ENCODE measurements around the gene DENND1B.

The DENND1B gene, protein sequence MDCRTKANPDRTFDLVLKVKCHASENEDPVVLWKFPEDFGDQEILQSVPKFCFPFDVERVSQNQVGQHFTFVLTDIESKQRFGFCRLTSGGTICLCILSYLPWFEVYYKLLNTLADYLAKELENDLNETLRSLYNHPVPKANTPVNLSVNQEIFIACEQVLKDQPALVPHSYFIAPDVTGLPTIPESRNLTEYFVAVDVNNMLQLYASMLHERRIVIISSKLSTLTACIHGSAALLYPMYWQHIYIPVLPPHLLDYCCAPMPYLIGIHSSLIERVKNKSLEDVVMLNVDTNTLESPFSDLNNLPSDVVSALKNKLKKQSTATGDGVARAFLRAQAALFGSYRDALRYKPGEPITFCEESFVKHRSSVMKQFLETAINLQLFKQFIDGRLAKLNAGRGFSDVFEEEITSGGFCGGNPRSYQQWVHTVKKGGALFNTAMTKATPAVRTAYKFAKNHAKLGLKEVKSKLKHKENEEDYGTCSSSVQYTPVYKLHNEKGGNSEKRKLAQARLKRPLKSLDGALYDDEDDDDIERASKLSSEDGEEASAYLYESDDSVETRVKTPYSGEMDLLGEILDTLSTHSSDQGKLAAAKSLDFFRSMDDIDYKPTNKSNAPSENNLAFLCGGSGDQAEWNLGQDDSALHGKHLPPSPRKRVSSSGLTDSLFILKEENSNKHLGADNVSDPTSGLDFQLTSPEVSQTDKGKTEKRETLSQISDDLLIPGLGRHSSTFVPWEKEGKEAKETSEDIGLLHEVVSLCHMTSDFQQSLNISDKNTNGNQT

DNA sequence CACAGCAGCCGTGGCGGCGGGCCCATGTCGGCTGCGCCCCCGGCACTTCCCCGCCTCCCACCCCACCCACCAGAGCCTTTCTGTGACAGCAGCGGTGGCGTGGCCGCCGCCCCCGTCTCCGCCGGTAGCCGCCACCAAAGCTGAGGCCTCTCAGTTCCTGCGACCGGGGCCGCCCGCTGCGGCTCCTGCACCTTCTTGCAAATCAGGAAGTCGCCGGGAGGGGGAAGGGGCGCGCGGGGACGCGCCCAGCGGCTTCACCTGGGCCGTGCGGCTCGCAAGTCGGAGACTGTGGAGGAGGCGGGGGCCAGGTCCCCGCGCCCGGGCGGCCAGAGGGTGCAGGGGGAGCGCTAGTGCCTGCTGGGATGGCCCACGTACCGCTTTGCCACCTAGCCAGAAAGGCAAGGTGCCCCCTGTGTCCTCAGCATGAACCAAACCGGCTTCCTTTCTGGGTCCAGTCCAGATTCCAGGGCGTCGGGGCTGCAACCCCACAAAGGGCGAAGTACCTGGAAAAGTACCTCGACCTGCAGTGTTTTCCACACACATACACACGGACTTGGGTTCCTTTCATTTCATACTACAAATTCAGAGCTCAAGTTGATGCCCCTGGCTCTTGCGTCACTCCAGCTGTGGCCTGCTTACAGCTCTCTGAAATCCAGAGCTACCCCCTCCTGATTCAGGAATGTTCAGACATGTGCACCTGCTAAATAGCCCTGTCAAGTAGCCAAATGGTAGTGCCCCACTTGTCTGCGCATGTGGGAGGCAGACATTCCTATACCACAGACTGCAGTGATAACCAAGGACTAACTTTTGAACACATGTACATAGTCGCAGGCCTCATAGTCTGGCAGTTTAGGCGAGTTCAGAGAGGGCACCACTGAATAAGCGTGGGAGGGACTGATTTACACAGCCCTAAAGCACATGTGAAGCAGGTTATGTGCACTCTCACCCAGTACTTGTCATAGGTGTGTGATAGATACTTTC, at the start of gene DENND1B:
Gene DENND1B, minus strand, starts transcription at position 199 of the 981 bp plus-strand sequence. CDS start 325 bp downstream, outside the sequence.
- Histone ChIP-seq H3K4me3 (ENCODE audit: low read depth, low read length) (peak within 1 kb of the TSS; percentile 68), H3K27ac (peak within 1 kb of the TSS; percentile 55), H3K36me3 (replicated peaks) (no peaks in the 10 kb centered on the region), H3K27me3 (replicated peaks) (no peaks in the 10 kb centered on the region)
- no peak for DNase-seq
- TF ChIP-seq, protein P1, sequence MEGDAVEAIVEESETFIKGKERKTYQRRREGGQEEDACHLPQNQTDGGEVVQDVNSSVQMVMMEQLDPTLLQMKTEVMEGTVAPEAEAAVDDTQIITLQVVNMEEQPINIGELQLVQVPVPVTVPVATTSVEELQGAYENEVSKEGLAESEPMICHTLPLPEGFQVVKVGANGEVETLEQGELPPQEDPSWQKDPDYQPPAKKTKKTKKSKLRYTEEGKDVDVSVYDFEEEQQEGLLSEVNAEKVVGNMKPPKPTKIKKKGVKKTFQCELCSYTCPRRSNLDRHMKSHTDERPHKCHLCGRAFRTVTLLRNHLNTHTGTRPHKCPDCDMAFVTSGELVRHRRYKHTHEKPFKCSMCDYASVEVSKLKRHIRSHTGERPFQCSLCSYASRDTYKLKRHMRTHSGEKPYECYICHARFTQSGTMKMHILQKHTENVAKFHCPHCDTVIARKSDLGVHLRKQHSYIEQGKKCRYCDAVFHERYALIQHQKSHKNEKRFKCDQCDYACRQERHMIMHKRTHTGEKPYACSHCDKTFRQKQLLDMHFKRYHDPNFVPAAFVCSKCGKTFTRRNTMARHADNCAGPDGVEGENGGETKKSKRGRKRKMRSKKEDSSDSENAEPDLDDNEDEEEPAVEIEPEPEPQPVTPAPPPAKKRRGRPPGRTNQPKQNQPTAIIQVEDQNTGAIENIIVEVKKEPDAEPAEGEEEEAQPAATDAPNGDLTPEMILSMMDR (IDR thresholded peaks at IDR 0.05; ENCODE audit: low read depth, low read length, missing control alignments) = no peak
- in situ Hi-C loops (cut with HindIII; ENCODE audit: low pct_ligation_motif_present, low sequenced_read_pairs) = no loop called here

DNA sequence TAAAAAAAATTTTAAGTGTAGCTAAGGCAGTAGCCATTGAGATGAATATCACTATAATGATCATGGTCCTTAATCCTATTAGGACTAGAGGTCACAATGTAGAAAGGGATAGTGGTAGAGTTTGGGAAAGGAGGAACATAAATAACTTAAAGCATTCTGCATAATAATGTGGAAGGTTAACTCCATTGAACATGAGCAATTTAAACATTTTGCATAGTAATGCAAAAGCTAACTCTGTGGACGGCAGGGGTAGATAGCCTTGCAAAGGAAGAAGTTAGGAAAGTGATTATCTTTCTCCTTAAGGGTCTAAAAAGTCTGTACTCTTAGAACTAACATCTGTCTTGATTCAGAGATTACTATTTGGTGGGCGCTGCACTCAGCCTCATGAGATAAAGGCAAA, 39.0 kb upstream of the DENND1B start:
- Histone ChIP-seq H3K27ac (no peak overlapping the region), H3K4me3 (ENCODE audit: low read depth, low read length) (no peak overlapping the region), H3K27me3 (replicated peaks) (no peaks in the 10 kb centered on the region), H3K36me3 (replicated peaks) (no peaks in the 10 kb centered on the region)
- TF ChIP-seq, protein P1 (IDR thresholded peaks at IDR 0.05; ENCODE audit: low read depth, low read length, missing control alignments) = no peak
- no peak for DNase-seq
- in situ Hi-C loops (cut with HindIII; ENCODE audit: low pct_ligation_motif_present, low sequenced_read_pairs) = no loop called here

DNA sequence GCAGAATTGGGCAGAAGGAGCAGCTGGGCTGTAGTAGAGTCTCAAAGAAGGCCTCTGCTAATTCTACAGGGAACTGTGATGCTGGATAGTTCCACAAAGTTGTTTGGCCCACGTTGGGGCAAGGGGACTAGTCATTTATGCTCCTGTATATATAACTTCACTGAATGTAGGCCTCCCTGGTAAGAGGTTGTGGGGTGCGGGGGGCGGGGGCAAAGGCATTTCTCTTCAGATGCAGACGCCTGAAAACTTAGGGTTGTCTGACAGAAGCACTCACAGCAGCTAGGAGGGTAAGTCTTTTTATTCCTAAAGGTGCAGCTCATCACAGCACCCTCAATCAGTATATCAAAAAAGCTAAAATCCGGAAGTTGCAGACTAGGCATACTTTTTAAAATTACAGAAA, 38.5 kb upstream of the DENND1B start:
- in situ Hi-C loops (cut with HindIII; ENCODE audit: low pct_ligation_motif_present, low sequenced_read_pairs) = no loop called here
- Histone ChIP-seq H3K27ac (no peak overlapping the region), H3K36me3 (replicated peaks) (no peaks in the 10 kb centered on the region), H3K27me3 (replicated peaks) (no peaks in the 10 kb centered on the region), H3K4me3 (ENCODE audit: low read depth, low read length) (no peak overlapping the region)
- DNase-seq = no peak
- TF ChIP-seq, protein P1 (IDR thresholded peaks at IDR 0.05; ENCODE audit: low read depth, low read length, missing control alignments) = no peak

DNA sequence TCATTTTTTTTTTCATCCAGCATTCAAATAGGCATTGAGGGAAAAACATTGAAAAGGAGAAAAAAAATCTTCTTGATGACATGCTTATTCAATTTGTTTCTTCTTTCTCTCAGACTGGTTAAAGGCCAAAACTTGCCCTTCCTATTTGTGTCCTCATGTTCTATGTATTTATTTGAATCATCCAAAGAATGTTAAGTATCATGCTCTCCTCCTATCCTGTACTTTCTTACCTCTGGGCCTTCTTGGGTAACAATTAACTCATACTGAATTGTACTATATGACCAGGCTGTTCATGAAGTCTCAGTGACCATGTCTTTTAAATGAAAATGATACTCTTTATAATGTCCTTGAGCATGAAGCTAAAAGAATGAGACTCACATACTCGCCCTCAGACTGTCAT, 36.5 kb upstream of the DENND1B start:
- no peaks in the 10 kb centered on the region for H3K27me3 ChIP-seq (replicated peaks)
- DNase-seq = no peak
- TF ChIP-seq, protein P1 (IDR thresholded peaks at IDR 0.05; ENCODE audit: low read depth, low read length, missing control alignments) = no peak
- in situ Hi-C loops (cut with HindIII; ENCODE audit: low pct_ligation_motif_present, low sequenced_read_pairs) = no loop called here
- H3K27ac ChIP-seq = no peak overlapping the region
- H3K36me3 ChIP-seq (replicated peaks) = no peaks in the 10 kb centered on the region
- H3K4me3 ChIP-seq (ENCODE audit: low read depth, low read length) = no peak overlapping the region

DNA sequence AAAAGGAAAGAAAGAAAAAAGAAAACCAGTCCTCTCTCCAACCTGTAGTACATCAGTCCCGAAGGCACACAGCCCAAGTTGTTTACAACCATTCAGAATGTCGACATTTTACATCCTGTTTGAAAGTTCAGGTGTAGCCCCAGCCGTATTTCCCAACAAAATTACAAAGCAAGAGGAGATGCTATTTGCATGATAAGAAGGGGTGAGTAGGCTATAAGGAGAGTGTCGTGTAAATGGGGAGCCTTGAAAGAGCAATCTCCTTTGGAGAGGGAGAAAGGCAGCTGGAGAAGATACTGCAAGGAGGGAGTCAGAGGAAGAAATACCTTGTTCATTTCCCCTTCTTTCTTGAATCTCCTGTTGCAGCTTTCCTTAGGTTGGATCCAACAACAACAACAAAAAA, 35.5 kb upstream of the DENND1B start:
- in situ Hi-C loops (cut with HindIII; ENCODE audit: low pct_ligation_motif_present, low sequenced_read_pairs) = no loop called here

More for the DNA sequence above, 35.5 kb upstream of the DENND1B start:
- TF ChIP-seq, protein P1 (IDR thresholded peaks at IDR 0.05; ENCODE audit: low read depth, low read length, missing control alignments) = no peak
- H3K27me3 ChIP-seq (replicated peaks) = no peaks in the 10 kb centered on the region
- no peak overlapping the region for H3K27ac ChIP-seq
- H3K36me3 ChIP-seq (replicated peaks) = no peaks in the 10 kb centered on the region
- no peak for DNase-seq
- H3K4me3 ChIP-seq (ENCODE audit: low read depth, low read length) = no peak overlapping the region
